ENCODE measurements around the gene DCST1. TPM values are rescaled to one million over a fixed set of nuclear protein-coding genes. Genes with fewer than 3 reads are reported as not detected.
A peak's percentile ranks its signal among the peaks of the same experiment; 100 is the strongest.

The DCST1 gene
- polyA plus RNA-seq, 1 experiment, result not detected

DNA sequence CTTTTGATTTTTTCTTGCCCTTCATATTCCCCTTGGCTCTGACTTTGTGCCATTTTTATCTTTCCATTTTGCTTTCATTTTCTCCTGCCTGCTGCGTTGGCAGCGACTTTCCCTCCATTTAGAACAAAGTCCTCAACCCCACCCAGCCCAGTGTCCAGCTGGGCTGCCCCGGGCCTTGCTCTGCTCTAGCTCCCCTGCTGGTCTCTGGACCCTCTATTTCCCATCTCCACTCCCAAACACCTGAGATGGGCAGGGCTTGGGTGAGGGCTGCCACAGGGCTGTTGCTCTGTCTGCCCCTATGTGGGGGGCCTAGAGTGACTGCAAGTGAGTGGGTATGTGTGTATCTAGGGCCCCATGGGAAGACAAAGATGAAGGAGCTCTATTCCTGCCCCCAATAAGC is 10.2 kb downstream of the DCST1 start:
- ChIA-PET CTCF (interaction anchor here (1.1 to 11.9 kb wide), 9 partner anchors 11 to 88 kb away, joined by 3 to 168 read pairs (median 10); partner anchors contain the start of genes DCST1, DCST2, EFNA4 and PBXIP1), POLR2A (no interaction called here)
- DNase-seq (ENCODE audit: low read depth), result no peak
- Histone ChIP-seq H3K27me3 (ENCODE audit: control insufficient read depth, insufficient read depth, low read length) (no peaks in the 10 kb centered on the region; the same call in 1 of the 2 replicates), H3K4me3 (ENCODE audit: low read depth, low read length) (no peak overlapping the region), H3K36me3 (ENCODE audit: control insufficient read depth, insufficient read depth, low read length) (no peaks in the 10 kb centered on the region)
- TF ChIP-seq, protein P1, sequence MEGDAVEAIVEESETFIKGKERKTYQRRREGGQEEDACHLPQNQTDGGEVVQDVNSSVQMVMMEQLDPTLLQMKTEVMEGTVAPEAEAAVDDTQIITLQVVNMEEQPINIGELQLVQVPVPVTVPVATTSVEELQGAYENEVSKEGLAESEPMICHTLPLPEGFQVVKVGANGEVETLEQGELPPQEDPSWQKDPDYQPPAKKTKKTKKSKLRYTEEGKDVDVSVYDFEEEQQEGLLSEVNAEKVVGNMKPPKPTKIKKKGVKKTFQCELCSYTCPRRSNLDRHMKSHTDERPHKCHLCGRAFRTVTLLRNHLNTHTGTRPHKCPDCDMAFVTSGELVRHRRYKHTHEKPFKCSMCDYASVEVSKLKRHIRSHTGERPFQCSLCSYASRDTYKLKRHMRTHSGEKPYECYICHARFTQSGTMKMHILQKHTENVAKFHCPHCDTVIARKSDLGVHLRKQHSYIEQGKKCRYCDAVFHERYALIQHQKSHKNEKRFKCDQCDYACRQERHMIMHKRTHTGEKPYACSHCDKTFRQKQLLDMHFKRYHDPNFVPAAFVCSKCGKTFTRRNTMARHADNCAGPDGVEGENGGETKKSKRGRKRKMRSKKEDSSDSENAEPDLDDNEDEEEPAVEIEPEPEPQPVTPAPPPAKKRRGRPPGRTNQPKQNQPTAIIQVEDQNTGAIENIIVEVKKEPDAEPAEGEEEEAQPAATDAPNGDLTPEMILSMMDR (IDR thresholded peaks at IDR 0.05; ENCODE audit: insufficient read depth, low read depth, low read length), result no peak

DNA sequence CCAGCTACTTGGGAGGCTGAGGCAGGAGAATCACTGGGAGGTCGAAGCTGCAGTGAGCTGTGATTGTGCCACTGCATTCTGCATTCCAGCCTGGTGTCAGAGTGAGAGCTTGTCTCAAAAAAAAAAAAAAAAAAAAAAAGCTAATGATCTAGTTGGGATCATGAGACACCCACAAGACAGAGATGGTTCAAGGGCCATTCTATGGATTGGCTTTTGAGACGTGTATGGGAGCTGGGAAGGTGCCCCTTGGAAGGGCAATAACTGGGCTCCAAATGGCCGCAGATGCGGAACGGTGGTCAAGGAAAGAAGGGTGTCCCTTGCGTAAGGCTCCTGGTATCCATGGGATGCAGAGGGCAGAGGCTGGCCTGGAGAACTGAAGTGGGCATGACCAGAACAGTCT is 10.7 kb downstream of the DCST1 start:
- Histone ChIP-seq H3K36me3 (ENCODE audit: control insufficient read depth, insufficient read depth, low read length) (no peaks in the 10 kb centered on the region), H3K27me3 (ENCODE audit: control insufficient read depth, insufficient read depth, low read length) (no peaks in the 10 kb centered on the region; the same call in 1 of the 2 replicates), H3K4me3 (ENCODE audit: low read depth, low read length) (no peak overlapping the region)
- POLR2A ChIA-PET, result no interaction called here
- no peak for DNase-seq (ENCODE audit: low read depth)
- CTCF ChIA-PET, result interaction anchor here (0.7 to 11.9 kb wide), 19 partner anchors 12 to 462 kb away, joined by 3 to 168 read pairs (median 4); partner anchors contain the start of genes DCST1, DCST2, EFNA4 and PBXIP1
- TF ChIP-seq, protein P1 (IDR thresholded peaks at IDR 0.05; ENCODE audit: insufficient read depth, low read depth, low read length), result no peak

DNA sequence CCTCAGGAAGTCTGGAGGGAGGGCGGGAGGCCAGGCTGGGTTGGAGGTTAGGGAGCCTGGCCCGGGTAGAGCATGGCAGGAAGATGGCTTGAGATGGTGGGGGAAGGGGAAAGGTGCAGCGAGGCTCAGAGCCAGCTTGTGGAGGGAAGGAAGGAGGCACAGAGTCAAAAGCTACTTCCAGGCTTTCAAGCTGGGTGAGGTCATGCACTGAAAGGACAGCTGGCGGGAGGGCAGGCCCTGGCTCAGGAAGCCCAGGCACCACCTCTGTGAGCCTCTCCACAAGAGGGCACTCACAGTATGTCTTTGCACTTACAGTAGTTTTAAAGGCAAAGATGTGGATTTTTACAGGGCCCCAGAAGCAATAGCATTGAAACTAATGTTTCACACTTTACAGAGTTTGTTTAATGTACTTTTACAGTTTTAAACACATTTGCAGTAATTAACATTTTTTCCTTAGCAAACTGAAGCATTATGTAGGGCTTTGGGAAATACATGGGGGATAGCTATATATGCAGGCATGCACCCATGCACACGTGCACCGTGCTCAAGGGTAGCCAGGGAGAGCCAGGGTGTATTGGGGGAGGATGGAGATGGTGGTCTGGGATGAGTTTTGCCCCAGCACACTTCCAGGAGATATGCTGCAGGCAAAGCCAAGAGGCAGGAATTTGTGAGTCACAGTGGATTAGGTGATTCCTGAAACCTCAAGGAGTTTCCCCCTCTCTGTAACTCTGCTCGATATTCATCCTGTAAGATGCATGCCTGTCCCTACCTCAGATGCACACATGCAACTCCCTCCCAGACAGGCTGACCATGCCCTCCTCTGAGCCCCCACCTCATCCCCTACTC is 11.4 kb downstream of the DCST1 start:
- H3K4me3 ChIP-seq (ENCODE audit: low read depth, low read length), result no peak overlapping the region
- CTCF ChIA-PET, result interaction anchor here (0.7 to 11.9 kb wide), 23 partner anchors 12 to 463 kb away, joined by 3 to 168 read pairs (median 4); partner anchors contain the start of genes DCST1, DCST2, EFNA4 and PBXIP1
- no peak for DNase-seq (ENCODE audit: low read depth)
- TF ChIP-seq, protein P1 (IDR thresholded peaks at IDR 0.05; ENCODE audit: insufficient read depth, low read depth, low read length), result peak; percentile 83
- POLR2A ChIA-PET, result no interaction called here
- no peaks in the 10 kb centered on the region; the same call in 1 of the 2 replicates for H3K27me3 ChIP-seq (ENCODE audit: control insufficient read depth, insufficient read depth, low read length)
- no peaks in the 10 kb centered on the region for H3K36me3 ChIP-seq (ENCODE audit: control insufficient read depth, insufficient read depth, low read length)

DNA sequence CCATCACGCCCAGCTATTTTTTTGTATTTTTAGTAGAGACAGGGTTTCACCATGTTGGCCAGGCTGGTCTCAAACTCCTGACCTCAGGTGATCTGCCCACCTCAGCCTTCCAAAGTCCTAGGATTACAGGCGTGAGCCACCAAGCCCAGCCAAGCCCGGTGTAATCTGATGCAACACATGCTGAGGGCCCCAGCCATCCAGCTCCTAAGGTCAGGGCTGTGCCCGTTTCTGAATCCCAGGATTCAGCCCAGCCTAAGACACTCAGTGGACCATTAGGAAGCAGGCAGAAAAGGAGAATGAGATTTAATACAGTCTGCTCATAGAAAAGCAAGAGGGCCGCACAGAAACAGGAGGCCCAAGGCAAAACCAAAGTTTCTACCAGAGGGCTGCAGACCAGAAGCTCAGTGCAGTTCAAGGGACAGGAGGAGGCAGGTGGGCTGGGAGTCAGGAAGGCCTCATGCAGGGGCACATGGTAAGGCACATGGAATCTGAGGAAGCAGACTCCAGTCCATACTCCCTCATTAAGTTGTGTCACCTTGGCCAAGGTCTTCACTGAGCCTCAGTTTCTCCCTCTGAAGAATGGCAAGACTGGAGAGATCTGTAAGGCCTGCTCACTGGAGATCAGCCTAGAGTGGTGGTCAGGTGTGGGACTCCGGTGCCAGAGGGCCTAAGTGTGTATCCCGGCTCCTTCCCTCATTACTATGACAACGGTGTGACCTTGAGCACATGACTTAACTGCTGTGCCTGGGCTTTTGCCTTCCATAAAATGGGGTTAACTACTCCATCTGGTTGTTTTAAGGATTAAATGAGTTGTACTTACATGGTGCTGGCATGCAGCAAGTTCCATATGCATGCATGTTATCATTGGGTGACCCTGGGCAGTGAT is 15.1 kb downstream of the DCST1 start:
- ChIA-PET CTCF (interaction anchor here (0.6 to 10.2 kb wide), 8 partner anchors 13 to 105 kb away, joined by 3 to 86 read pairs (median 5); no protein-coding TSS in a partner anchor), POLR2A (no interaction called here)
- Histone ChIP-seq H3K27me3 (ENCODE audit: control insufficient read depth, insufficient read depth, low read length) (no peaks in the 10 kb centered on the region), H3K4me3 (ENCODE audit: low read depth, low read length) (no peak overlapping the region), H3K36me3 (ENCODE audit: control insufficient read depth, insufficient read depth, low read length) (no peaks in the 10 kb centered on the region)
- TF ChIP-seq, protein P1 (IDR thresholded peaks at IDR 0.05; ENCODE audit: insufficient read depth, low read depth, low read length), result no peak
- DNase-seq (ENCODE audit: low read depth), result no peak

Measured in BJ (cell line).